Ureter (tissue), 1 donor: ENCODE data around the gene PDE10A. TPM values are rescaled to one million over a fixed set of nuclear protein-coding genes. Genes with fewer than 3 reads are reported as not detected.

Experiments
- DNase-seq: peaks from one replicate; pipeline ENCODE4 v3.0.0-alpha.2; 2020; ENCODE audit warnings: low spot score
- total RNA-seq: library from RNA; stranded (reverse); gene quantifications from one replicate; pipeline ENCODE4 v1.2.4, GENCODE V29; 2023
- donor health status: DM: yes; HTN: yes; CAD: no.

Gene PDE10A
- 47.0 TPM for total RNA-seq

DNA sequence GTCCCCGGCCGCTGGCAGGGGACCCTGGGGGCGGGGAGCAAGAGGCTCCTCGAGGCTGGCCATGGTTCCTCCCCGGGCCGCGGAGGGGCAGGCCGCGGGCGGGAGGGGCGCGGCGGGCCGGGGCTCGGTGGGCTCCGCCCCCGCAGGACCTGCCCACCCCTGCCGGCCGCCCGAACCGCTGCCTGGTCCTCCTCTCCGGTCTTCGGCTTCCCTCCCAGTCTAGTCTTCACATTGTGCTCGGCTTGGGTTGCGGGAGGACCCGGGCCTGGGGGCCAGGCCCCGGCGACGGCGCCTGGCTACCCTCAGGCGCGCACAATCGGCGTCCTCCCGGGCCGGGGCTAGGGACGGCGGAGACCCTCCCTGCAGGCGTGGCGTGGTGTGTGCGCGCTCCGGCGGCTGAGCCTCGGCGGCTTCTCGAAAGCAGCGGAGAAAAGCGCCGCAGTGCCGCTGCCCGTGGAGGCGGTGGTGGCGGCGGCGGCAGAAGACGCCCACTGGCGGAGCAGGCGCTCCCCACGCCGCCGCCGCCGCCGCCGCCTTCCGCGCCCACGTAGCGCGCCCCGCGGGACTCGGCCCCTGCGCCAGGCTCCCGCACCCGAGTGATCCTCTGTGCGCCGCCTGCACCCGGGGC is at the start of gene PDE10A:
Gene PDE10A, minus strand, starts transcription at position 493 of the 628 bp plus-strand sequence. Its CDS starts 430 bp downstream, at position 63.
- no peak for DNase-seq

DNA sequence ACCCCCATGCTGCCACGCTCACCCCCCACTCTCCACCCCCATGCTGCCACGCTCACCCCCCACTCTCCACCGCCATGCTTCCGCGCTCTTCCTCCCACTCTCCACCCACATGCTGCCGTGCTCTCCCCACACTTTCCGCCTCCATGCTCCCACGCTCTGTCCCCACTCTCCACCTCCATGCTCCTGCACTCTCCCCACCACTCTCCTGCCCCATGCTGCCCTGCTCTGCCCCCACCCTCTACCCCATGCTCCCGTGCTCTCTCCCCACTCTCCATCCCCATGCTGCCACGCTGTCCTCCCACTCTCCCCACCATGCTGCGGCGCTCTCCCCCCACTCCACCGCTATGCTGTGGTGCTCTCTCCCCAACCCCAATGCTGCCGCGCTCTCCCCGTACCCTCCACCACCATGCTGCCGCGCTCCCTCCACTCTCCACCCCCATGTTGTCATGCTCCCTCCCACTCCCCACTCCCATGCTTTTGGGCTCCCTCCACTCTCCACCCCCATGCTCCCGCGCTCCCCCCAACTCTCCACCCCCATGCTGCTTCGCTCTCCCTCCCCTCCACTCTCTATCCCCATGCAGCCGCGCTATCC is 46.0 kb upstream of the PDE10A start:
- no peak for DNase-seq

DNA sequence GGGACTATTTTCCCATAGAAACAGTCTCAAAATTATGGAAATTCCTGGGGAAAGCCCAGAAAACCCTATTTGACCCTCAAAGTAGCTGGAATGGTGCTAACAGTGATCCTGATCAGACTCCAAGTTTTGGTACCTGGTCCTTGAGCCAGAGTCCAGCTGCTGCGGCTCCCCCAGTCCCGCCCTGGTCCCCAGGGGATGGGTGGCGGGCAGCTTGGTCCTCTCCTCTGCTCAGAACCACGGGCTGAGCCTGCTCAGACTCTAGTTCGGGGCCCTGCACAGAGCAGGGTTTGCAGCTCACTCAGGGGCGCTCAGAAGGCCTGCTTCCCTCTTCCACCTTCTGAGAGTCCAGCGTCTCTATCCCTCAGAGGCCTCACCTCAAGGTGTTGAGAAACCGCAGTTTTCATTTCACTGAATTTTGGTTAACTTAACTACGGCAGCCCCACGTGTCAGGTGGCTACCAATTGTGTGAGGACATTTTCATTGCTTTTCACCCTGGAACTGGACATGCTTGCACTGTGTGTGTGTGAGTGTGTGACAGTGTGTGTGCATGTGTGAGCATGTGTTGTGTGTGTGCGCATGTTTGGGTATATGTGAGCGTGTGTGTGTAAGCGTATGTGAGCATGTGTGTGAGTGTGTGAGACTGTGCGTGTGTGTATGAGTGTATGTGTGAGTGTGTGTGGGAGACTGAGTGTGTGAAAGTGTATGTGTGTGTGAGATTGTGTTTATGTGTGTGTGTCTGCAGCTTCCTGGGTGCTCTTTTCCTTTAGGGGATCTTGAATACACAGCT is 44.2 kb upstream of the PDE10A start:
- DNase-seq, result no peak

DNA sequence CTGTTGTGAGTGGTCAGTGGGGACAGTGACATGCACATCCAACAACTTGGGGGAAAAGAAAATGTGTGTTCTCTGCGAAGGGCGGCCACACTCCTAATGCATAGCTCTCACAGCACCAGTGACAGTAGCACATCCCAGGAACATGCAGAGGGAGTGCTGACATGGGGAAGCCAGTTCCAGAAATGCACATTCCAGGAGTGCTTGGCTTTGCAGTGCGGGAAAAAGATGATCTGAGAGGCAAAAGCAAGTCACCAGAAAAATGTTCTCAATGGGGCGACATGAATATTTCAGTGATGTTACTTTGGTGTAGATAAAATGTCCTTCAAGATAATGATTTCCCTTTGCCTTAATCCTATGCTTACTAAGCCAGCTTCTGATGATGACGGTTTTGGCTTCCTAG is 42.9 kb upstream of the PDE10A start:
- no peak for DNase-seq

DNA sequence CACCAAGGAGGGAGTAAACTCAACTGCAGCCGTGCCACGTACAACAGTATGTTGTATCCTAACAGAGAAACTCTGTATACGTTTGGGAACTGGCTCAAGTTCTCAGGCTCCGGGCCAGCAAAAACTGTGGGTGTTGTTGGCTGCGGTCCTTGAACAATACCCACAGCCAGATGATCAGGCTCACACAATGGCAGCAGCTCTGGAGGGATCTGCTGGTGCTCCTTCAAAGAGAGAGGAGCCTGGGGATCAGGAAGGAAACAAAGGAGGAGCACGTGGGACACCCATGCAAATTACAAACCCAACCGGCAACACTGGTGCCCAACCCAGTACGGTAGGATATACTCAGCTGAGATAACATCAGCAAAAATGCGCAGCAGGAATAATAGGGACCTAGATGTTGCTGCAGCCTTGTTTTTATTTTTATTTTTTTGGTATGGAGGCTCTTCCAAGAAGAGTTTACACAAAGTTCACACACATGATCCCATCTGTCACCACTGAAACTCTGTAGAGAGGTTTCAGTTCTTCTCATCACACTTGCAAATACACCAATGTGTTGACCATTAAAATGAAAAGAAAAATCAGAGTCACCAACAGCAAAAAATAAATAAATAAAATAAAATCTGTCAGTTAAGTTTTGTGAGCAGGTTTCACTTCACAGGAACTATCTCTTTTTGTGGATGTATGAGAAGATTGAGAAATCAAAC is 41.2 kb upstream of the PDE10A start:
- DNase-seq, result no peak

DNA sequence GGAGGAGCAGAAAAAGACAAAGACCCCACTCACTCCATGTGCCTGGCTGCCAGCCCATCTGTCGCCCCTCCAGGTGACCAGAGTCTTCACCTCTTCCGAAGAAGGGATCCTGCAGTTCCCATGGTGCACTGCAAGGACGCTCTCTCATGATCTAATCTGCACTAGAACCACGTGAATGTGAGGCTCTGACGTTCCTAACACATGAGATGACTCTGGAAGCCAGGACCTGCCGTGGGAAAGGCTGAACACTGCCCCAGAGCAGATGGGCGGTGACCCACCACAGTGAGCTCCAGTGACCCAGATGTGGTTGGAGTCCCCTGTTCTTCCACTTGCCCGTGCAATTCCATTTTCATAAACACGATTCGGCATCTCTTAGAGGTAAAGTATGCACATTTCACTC is 39.6 kb upstream of the PDE10A start:
- DNase-seq, result no peak

DNA sequence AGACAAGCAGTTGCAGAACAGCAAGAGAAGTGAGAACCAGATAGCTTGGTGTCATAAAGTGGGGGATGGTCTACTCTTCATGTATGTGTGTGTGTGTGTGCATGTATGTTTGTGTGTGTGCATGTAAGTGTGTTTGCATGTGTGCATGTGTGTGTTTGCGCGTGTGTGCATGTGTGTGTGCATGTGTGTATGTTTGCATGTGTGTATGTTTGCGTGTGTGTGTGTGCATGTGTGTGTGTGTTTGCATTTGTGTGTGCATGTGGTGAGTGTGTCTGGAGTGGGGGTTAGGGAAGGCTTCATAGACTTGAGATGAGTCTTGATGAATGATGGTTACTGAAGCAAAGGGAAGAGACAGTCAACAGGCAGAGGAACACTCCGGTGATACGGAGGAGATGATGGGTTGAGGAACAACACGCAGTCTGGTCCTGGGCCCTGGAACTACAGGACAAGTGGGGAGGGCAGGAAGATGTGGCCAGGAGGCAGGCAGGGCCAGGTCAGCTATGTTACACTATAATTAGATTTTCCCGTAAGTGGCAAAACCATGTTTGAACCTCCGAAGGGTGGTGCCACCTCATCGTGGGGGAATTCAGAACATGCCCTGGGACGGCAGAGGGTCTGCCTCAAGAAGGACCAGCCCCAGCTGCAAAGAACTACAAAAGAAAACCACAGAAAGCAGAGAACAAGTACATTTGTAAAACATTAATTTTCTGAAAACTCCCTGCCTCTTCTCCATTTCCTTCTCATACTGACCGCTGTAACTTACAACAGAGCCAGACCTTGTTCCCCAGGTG is 38.7 kb upstream of the PDE10A start:
- DNase-seq, result no peak

DNA sequence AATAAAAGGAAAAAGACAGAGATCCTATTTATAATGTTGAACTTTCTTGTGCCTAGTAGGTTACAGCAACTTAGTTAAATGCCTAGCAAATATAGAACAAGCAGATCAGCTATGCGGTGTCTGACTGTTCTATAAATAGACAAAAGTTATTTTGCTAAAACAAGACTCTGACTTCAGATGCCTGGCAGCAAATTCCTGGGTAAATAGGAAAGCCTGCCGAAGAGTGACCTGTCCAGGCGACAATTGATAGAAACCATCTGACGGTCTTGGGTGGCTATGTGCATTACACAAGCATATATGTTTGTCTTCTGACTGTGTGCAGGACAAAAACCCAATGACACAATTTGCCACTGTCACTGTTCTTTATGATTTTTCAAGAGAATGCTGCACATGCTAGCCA is 38.0 kb upstream of the PDE10A start:
- DNase-seq, result no peak

DNA sequence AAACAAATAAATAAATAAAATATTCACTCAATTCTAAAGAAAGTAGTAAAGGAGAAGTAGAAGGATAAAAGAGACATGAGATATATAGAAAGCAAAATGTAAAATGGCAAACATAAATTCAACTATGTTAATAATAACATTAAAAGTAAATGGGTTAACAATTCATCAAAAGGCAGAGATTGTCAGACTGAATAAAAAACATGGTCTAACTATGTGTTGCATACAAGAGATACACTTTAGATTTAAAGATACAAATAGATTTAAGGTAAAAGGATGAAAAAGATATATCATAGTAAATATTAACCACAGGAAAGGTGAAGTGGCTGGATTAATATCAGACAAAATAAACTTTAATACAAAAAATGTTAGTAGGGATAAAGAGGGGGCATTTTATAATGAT is 35.8 kb upstream of the PDE10A start:
- DNase-seq, result no peak

DNA sequence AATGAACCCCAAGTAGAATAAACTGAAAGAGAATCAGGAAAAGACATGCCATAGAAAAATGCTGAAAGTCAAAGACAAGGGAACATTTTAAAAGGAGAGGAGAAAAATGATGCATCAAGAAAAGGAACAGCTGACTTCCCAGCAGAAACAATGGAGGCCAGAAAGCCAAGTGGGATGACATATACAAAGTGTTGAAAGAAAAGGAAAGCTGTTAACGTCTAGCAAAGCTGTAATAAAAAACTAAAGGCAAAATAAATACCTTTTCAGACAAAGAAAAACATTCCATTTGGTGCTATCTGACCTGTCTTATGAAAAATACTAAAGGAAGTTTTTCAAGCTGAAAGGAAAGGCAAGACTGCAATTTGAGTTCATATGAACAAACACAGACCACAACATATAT is 34.1 kb upstream of the PDE10A start:
- DNase-seq, result no peak

DNA sequence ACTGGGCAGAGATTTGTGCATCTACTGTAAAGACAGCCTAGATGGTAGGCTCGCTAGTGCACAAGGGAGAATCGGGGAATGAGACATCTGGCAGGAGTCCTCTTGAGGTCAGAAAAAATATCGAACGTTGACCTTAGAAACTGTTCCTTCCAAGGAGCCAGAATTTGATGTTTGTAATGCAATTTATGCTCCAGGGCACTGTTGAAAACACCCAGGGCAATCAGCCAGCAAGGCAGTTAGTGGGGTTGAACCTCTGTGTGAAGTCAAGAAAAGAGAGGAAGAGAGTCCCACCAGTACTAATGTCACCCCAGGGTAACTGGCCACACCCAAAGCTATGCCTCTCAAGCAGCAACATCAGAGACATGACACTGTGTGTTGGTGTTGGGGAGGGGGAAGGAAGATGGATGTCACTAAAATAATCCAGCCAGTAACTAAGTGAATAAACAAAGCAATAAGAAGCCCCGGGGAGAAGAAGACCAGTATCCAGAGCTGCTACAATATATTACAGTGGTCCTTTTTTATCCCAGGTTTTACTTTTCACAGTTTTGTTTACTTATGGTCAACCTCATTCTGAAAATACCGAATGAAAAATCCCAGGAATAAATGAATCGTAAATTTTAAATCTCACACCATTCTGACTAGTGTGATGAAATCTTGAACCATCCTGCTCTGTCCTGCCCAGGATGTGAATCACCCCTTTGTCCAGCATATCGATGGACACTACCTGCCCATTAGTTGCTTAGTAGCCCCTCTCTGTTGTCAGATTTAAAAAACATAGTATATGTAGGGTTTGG is 32.9 kb upstream of the PDE10A start:
- no peak for DNase-seq

DNA sequence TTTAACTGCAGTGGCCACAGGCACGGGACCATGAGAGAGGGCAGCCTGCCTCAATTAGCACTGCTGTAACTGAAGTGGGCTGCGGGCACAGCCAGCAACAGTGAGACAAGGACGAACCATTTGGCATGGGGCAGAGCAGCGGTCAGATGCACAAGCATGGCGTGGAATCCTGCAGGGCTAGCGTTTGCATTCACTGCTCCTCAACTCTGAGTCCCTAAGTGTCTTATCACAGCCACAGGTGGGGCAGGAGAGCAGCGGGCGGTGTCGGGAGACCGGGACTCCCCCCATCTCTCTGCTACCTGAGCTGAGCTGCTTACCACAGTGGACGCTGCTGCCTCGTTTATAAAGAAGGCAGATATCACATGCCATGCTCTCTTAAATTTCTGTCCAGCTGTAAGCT is 31.3 kb upstream of the PDE10A start:
- no peak for DNase-seq

DNA sequence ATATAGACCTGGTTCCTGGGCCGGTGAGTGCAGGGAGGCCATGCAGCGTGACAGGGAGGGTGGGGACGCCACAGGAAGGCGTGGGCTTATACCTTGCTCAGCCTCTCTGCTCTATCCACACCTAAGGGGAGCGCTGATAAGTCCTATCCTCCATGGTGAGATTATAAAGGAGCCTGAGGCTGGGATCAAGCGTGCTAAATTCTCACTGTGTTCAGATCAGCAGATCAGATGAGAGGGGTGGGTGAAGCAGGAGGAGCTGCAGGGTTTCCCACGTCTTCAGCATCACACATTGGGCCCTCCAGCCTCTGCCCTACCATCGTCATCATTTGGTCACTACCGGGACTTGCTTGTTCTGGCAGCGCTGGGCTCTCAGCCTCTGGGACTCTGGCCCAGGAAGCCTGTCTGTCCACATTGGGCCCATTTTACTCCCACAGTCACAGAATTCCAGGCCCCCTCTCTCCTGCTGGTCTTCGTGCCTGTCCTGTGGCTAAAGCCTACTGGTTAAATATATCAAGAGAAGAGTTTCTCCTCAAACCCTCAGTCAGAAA is 29.1 kb upstream of the PDE10A start:
- no peak for DNase-seq

DNA sequence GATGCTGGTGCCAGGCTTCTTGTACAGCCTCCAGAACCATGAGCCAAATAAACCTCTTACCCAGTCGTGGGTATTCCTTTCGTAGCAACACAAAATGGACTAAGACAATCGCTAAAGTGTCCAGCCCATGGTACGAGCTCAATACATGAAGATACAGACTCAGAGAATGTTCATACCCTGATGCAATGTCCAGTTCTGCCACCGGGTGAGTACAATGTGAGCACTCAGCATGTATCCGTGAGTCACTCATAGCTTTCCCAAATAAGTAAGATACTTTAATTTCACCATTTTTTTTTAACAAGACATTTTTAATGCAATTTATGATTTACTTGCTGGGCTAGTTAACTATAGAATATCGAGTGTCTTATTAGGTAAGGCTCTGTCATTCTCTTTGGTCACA is 26.7 kb upstream of the PDE10A start:
- no peak for DNase-seq

DNA sequence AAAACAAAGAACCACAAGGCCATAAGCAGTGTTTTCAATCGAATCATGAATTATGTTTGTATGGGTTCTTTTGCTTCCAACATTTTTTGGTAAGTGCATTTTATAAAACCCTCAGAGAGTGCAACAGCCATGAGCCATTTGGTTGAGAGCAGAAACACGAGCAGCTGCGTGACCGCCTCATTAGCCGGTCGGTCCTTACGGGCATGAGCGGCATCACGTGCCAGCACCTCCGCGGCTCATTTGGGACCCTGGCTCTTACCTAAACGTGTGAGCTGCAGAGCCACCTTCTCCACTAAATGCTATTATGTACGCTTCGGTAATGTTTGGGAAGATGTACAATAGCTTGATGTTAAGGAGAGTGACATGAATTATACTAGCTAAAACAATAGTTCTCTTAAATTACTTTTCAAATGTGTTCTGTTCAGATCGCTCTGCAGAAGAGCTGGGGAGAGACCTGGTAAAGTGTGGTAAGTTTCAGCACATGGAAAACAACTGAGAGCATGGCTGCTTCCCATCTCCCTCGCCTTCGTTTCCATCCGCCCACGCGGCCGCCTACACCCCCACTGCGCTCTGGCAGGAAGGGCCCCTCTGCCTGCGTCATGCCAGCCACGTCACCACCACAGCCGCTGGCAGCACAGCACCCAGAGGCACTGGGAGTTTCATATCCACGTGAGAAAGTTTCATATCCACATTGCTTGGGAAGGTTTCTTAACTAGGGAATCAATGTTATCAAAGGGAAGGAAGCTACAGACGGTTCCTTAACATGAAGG is 23.7 kb upstream of the PDE10A start:
- DNase-seq, result no peak

DNA sequence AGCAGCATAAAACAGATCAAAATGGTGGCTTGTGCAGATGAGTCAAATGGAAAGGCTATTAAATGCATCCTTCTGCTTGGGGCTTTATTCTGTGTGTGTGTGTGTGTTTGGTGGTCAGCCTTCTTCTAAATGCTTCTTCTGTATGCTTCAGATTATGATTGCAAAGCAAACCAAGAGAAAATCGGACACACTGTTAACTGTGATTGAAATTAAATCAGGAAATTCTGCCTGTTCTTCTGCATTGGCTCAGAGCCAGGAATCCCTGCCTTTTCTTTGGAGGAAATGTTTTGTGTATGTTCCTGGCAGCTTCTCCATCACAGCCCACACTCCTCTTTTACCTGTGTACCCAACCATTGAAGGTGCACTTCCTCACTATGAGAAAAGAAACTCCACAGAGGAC is 22.3 kb upstream of the PDE10A start:
- DNase-seq, result no peak

DNA sequence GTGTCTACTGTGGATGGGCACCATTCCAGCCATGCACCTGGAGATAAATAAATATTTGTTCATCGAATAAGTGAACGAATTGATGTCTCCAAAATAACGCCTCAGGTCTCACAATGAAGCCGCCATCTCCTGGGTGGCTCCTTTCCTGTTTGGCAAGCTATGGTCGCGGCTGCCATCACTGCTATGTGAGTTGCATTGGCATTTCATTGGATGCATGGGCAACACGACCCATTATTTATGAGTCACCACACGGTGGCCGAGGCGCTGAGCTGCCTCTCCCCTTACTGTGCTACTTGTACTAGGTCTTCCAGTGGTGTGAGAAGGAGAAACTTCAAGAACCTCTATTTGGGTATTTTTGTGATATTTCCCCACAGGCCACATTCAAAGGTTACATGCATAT is 21.3 kb upstream of the PDE10A start:
- no peak for DNase-seq

DNA sequence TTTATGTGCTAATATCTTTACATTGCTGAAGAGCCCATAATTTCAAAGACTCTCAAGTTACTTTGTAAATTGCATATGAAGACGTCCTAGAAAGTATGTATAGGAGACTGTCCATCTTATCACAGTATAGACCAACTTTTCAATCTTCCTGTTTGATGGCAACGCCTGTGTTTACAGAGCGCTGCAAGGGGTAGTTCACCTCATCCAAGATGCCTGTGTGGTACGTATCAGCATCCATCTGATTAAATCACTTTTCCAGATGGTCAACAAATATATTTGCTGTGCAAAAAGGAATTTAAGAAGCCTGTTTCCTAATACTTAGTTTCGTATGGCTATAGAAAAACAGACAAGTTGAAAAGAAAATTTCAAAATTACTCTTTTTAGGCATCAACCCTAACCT is 17.9 kb upstream of the PDE10A start:
- DNase-seq, result no peak

DNA sequence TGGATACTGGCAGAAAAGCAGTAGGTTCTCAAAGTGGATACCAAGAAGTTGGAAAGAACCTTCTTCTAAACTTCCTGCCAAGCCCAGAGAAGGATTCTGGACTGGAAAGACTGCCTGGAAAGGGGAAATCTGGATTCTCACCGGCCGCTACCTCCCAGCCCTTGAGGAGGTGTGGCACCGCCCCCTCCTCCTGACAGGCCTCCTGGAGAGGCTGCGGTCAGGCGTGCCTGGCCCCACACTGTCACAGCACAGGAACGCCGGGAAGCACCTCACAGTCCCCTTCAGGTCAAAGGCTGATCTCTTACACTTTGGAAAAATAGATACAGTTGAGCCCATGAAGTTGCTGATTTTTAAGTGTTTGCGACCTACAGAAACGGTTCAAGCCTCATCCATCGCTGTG is 16.3 kb upstream of the PDE10A start:
- DNase-seq, result no peak

DNA sequence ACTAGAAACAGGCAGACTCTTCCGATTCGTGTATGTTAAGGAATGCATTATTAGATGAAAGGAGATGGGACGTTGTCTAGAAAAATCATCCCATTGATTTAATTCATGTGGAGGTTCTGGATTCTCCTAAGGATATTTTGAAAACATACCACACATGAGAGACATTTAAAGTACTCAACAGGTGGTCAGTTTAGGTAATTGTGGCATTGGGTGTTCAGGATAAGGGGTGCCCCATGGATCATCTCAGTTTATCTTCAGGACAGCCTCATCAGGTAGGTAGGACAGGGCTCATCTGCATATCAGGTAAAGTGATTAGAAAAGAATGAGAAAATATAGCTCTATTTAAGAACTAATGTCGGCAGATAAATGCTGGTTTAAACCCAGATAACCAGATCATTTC is 15.9 kb upstream of the PDE10A start:
- DNase-seq, result no peak
